Natural killer cell treated with Interleukin-12 subunit alpha and Interleukin-12 subunit beta and Interleukin-15 and Interleukin-18, amount 100 ng/mL, for 72 hours (primary cell): Measurements from ENCODE around the gene DOK3. TPM values are rescaled to one million over a fixed set of nuclear protein-coding genes. Genes with fewer than 3 reads are reported as not detected.

Experiments used
- ATAC-seq, 2 donors: fragments of 150-1000 bp; cut with Tn5 transposase in 1 of 2; sonication (Bioruptor Pico), chemical (Tn5 transposase) in 1 of 2; 2 replicates each; pipeline ENCODE4 v1.10.0; 2021
- DNase-seq: peaks from one replicate; pipeline ENCODE4 v3.0.0; 2022; ENCODE audit warnings: low spot score
- H3K27ac Mint-ChIP-seq, 2 donors: 1 replicate in 1 of 2; 2 replicates in 1 of 2; pipeline ENCODE4 v1.8.0; 2022; ENCODE audit warnings: mixed read lengths in 2 of 2, mild to moderate bottlenecking in 1 of 2, moderate library complexity in 1 of 2
- H3K27me3 Mint-ChIP-seq, 2 donors: 1 replicate in 1 of 2; 2 replicates in 1 of 2; pipeline ENCODE4 v1.8.0; 2022; ENCODE audit warnings: mixed read lengths in 2 of 2
- H3K36me3 Mint-ChIP-seq: one replicate; pipeline ENCODE4 v1.8.0; 2022; ENCODE audit warnings: mixed read lengths
- H3K4me1 Mint-ChIP-seq, 2 donors: 1 replicate in 1 of 2; 2 replicates in 1 of 2; pipeline ENCODE4 v1.8.0; 2022; ENCODE audit warnings: low read depth in 2 of 2, mixed read lengths in 2 of 2, mild to moderate bottlenecking in 1 of 2
- H3K4me3 Mint-ChIP-seq: one replicate; pipeline ENCODE4 v1.8.0; 2022; ENCODE audit warnings: mixed read lengths
- H3K9me3 Mint-ChIP-seq: 2 replicates; pipeline ENCODE4 v1.8.0; 2022; ENCODE audit warnings: mixed read lengths
- total RNA-seq, 2 donors: library from RNA; stranded (reverse); gene quantifications; one replicate each; pipeline ENCODE4 v1.2.3, GENCODE V29; 2022

The DOK3 gene
- total RNA-seq, 2 donors from 2014 or later: 10.0 to 18.0 TPM

DNA sequence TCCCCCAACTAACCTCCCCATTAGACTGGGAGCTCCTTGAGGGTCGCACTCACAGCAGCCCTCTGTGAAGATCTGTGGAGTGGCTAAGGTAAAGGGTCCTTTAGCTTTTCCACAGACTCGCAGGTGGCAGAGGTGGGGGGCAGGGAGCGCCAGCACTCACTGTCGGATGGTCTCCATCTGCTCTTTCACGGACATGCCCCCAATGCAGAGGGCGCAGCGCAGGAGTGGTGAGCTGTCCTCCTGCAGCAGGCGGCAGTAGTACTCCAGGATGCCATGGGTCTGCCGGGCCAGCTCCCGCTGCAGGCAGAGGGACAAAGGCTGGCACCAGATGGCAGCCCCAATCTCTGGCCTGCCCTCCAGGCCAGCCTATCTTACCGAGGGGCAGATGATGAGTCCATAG is 4.9 kb upstream of the DOK3 start:
- no peaks in the 10 kb centered on the region for H3K27me3 Mint-ChIP-seq

DNA sequence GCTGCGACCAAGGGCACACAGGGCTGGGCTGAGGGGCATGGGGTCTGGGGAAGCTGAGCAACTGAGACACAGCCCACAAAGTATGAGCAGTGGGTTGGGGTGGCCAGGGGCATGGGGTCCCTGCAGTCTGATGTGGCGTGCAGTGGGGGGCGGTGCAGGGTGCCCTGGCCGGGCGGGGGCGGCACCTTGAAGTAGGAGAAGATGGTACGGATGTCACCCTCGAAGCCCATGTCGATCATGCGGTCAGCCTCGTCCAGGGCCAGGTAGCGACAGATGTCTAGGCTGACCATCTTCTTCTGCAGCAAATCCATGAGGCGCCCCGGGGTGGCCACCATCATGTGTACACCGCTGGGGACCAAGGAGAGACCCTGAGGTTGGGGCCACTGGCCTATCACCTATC is 3.9 kb upstream of the DOK3 start:
- Mint-ChIP-seq H3K36me3 (peaks cover 11% of the 10 kb centered on the region), H3K27me3 (no peaks in the 10 kb centered on the region), H3K9me3 (no peaks in the 10 kb centered on the region), H3K4me3 (no peak overlapping the region), H3K27ac (no peak overlapping the region), H3K4me1 (peaks cover 30 to 49% of the 10 kb centered on the region in 2 donors)
- ATAC-seq: no peak
- no peak for DNase-seq

More for the DNA sequence above, 4.9 kb upstream of the DOK3 start:
- Mint-ChIP-seq H3K9me3 (no peaks in the 10 kb centered on the region), H3K4me3 (no peak overlapping the region), H3K36me3 (peaks cover 11% of the 10 kb centered on the region), H3K27ac (no peak overlapping the region), H3K4me1 (peaks cover 37 to 43% of the 10 kb centered on the region in 2 donors)
- DNase-seq (no peak), ATAC-seq (no peak)

DNA sequence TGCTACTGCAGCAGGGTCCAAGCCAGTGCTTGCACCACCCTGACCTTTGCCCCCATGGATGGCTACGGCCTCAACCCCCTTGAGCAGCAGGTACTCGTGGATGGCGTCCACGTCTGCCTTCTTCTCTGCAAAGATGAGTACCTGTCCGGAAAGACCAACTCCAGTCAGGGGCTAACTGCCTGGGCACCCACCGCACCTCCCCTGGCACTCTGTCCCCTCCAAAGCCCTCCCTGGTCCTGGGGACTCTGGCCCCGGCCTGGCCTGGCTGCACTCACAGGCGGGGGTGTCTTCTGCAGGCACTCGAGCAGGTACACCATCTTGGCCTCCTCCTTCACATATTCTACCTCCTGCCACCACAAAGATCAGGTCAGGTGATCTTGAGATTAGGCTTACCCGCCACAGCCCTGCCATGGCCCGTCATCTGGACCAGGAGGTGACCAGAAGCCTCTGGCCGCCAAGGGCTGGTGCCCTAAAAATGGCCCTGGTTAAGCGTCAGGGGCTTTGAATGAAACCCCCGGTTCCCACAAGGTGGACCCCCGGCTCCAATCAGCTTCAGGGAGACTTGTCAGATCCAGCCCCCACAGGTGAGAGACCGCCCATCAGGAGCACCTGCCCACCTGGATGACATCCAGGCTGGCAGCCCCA is 3.2 kb upstream of the DOK3 start:
- Mint-ChIP-seq H3K4me3 (no peak overlapping the region), H3K9me3 (no peaks in the 10 kb centered on the region), H3K27me3 (no peaks in the 10 kb centered on the region), H3K36me3 (peaks cover 11% of the 10 kb centered on the region), H3K4me1 (peaks cover 30 to 49% of the 10 kb centered on the region in 2 donors), H3K27ac (no peak overlapping the region)
- ATAC-seq (no peak), DNase-seq (no peak)

DNA sequence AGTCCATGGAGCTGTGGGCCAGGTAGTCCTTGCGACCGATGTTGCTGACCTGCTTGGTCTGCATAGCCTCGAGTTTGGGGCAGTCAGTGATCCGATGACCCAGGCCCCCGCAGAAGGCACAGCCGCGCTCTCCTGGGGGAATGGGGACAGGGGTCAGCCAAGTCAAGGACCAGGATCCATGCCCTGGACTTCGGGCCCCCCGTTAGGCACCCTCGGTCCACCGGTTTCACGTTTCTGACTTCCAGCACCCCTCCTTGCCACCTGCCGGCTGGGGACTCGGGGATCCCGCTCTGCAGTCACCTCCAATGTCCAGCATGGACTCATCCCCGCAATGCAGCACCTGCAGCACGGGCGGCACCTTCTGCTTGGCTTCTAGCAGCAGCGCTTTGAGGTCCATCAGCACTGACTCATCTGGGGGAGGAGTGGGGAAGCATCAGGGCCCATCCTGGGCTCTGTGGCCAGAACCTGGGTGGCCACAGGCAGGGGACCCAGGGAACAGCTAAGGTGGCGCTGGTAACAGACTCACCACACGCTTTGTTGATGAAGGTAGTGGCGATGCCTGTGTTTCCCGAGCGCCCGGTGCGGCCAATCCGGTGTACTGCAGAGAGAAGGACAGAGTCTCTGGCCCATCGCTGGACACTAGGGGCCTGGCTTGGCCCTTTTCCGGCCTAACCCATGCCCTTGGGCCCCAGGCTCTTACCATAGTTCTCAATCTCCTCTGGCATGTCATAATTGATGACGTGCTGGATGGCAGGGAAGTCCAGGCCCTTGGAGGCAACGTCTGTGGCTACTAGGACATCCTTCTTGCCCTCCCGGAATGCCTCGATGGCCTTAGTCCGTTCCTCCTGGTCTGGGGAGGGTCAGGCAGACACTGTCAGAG is 2.4 kb upstream of the DOK3 start:
- Mint-ChIP-seq H3K27me3 (no peaks in the 10 kb centered on the region), H3K4me3 (no peak overlapping the region), H3K9me3 (no peaks in the 10 kb centered on the region), H3K4me1 (peaks cover 24 to 44% of the 10 kb centered on the region in 2 donors), H3K36me3 (peaks cover 10% of the 10 kb centered on the region), H3K27ac (no peak overlapping the region)
- DNase-seq (no peak), ATAC-seq (no peak)

DNA sequence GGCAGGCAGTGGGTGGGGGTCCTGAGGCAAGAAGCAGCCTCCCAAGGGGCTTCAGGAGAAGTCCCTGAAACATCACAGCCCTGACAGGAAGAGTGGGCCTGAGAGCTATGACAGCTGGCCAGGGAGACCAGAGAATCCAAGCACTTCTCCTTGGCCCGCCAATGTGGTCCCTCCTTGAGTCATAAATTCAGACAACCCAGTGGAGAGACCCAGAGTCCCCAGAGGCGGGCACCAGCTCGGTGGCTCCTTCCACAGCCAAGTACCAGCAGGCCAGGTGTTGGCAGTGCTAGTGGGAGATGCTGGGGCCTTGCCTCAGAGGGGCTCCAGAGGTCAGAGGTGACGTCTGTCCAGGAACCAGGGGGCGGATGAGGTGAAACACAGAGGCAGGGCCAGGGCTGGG is 1.6 kb upstream of the DOK3 start:
- Mint-ChIP-seq H3K36me3 (peaks cover 4% of the 10 kb centered on the region), H3K4me1 (peaks cover 17 to 38% of the 10 kb centered on the region in 2 donors), H3K27ac (peak overlapping the region in 1 of 2 donors; percentile 50), H3K9me3 (no peaks in the 10 kb centered on the region), H3K4me3 (no peak overlapping the region), H3K27me3 (no peaks in the 10 kb centered on the region)
- DNase-seq (no peak), ATAC-seq (no peak)

DNA sequence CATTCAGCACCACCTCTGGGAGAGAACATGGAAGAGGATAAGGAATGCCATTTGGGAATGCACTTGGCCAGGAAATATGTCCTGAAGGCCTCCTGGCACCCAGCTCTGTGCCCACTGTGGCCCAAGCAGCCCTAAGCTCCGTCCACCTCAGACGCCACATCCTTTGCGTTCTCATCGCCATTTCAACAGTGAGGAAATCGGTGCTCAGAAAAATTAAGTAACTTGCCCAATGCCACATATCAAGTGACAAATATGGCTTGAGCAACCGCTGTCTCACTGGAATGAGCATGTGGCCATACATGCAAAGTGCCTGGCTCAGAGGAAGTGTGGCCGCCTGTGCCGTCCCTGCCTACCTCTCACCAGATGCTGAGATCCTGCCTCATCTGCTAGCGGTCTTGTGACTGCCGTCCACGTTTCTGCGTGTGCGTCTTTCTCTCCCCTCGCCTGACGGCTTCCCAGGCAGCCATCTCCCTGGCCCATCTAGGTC is 984 bp upstream of the DOK3 start:
- Mint-ChIP-seq H3K4me3 (peak overlapping the region; percentile 63), H3K36me3 (peaks cover 4% of the 10 kb centered on the region), H3K27ac (peak overlapping the region in 1 of 2 donors; percentile 57), H3K9me3 (no peaks in the 10 kb centered on the region), H3K4me1 (peaks cover 12 to 33% of the 10 kb centered on the region in 2 donors), H3K27me3 (no peaks in the 10 kb centered on the region)
- DNase-seq (no peak), ATAC-seq (peak; percentile 65 to 72)

DNA sequence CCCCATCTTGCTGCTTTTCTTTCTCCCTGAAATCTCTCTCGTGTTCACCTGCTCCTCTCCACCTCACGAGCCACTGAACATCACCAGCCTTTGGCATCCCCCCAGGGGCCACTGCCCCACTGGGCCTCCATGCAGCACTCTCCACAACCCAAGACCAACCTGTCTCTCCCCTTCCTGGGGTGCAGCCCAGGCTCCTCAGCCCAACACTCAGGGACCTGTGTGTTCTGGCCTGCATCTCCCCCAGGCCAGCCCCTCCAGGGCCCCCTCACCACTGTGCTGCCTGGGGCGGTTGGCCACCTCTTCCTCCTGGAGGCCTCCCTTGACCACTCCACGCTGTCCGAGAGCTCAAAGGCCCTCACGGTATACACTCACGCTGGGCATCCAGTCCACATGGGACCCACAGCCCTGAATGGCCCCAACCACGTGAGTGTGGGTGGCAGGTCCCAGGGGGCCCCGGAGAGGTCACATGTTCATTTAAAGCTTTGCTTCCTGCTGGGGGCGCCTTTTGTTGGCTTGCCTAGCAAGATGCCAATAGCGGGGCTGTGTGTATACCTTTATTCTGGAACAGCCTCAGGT is 453 bp upstream of the DOK3 start:
- Mint-ChIP-seq H3K9me3 (no peaks in the 10 kb centered on the region), H3K27me3 (no peaks in the 10 kb centered on the region), H3K4me3 (peak overlapping the region; percentile 63), H3K27ac (peak overlapping the region in 1 of 2 donors; percentile 57), H3K36me3 (peaks cover 4% of the 10 kb centered on the region), H3K4me1 (peaks cover 6 to 27% of the 10 kb centered on the region in 2 donors)
- no peak for DNase-seq
- peak in 1 of 2 donors; percentile 5 for ATAC-seq

DNA sequence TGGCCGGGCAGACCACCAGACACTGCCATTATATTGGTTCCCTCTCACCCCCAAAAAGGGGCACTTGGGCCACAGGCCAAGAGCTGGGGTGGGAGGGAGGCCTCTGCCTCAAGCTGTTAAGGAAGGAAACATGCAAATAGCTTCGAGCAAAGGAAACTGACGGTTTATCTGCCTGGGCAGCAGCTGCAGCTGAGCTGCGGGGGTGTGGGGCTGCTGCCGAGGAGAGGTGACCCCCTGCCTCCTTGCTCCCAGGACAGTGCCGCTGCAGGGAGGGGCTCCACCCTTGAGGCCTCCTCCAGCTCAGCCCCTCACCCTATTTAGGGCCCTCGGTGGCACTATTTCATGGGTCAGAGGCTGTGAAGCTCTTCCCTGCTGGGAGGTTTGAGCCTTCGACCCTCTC is 789 bp downstream of the DOK3 start:
- Mint-ChIP-seq H3K4me3 (peak overlapping the region; percentile 76), H3K36me3 (peaks cover 2% of the 10 kb centered on the region), H3K27me3 (no peaks in the 10 kb centered on the region), H3K4me1 (peaks cover 4 to 24% of the 10 kb centered on the region in 2 donors), H3K9me3 (no peaks in the 10 kb centered on the region), H3K27ac (peak overlapping the region; percentile 57 to 81)
- no peak for DNase-seq
- ATAC-seq: no peak

DNA sequence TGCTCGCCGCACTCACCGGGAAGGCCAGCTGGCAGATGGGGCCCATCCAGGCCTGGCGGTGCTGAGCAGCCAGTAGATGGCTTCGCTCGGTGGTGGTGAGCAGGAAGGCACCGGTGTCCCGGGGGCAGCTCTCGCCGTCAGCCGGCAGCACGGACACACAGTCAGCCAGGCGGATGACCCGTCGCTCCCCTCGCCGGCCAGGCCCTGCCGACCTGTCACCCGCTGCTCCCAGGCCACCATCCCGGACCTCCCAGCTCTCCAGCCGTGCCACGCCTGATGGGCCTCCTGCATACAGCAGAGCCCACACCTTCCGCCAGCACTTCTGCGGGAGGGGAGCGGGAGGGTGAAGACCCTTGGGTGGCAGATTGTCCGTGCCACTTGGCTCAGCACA is 1.4 kb downstream of the DOK3 start:
- H3K4me3 Mint-ChIP-seq: no peak overlapping the region
- DNase-seq (no peak), ATAC-seq (no peak)
- H3K9me3 Mint-ChIP-seq: no peaks in the 10 kb centered on the region
- H3K4me1 Mint-ChIP-seq: peaks cover 4 to 22% of the 10 kb centered on the region in 2 donors
- no peaks in the 10 kb centered on the region for H3K36me3 Mint-ChIP-seq
- H3K27me3 Mint-ChIP-seq: no peaks in the 10 kb centered on the region
- no peak overlapping the region for H3K27ac Mint-ChIP-seq

DNA sequence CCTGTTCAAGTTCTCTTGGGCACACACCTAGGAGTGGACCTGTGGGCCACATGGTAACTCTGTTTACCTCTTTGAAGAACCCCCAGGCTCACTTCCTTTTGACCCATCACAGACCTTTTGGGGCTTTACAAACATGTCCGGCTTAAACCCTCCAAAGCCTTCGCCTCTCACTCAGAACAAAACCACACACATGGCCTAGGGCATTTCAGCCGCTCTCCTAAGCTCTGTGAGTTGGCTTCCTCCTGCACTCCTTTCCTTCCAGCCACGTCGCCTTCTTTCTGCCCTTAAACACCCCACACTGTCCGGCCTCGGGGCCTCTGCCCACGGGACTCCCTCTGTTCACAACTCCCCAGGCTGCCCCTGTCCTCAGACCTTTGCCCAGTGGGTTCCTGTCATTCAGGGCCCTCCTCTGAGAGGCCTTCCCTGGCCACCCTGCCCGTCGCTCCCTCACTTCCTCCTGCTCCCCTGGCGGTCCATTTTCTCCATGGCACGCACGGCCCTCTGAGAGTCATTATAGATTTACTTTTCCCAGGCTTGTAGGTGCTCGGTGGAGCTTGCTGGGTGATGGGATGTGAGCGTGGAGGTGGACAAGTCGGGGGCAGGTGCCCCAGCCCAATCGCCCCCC is 1.9 kb downstream of the DOK3 start:
- peaks cover 4 to 22% of the 10 kb centered on the region in 2 donors for H3K4me1 Mint-ChIP-seq
- H3K36me3 Mint-ChIP-seq: no peaks in the 10 kb centered on the region
- peak overlapping the region in 1 of 2 donors; percentile 1 for H3K27ac Mint-ChIP-seq
- no peak for DNase-seq
- no peaks in the 10 kb centered on the region for H3K27me3 Mint-ChIP-seq
- H3K4me3 Mint-ChIP-seq: peak overlapping the region; percentile 2
- ATAC-seq: no peak
- H3K9me3 Mint-ChIP-seq: no peaks in the 10 kb centered on the region

DNA sequence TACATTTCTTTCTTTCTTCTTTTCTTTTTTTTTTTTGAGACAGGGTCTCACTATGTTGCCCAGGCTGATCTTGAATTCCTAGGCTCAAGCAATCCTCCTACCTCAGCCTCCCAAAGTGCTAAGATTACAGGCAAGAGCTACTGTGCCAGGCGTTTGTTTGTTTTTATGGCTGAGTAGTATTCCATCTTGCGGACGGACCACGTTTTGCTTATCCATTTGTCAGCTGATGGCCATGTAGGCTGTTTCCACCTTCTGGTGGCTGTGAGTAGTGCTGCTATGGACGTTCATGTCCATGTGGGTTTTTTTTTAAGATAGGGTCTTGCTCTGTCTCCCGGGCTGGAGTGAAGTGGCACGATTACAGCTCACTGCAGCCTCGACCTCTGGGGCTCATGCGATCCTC is 2.5 kb downstream of the DOK3 start:
- no peak for DNase-seq
- H3K27ac Mint-ChIP-seq: peak overlapping the region; percentile 1 to 25
- no peaks in the 10 kb centered on the region for H3K27me3 Mint-ChIP-seq
- H3K4me1 Mint-ChIP-seq: peaks cover 7 to 22% of the 10 kb centered on the region in 2 donors
- H3K9me3 Mint-ChIP-seq: no peaks in the 10 kb centered on the region
- ATAC-seq: no peak
- H3K36me3 Mint-ChIP-seq: no peaks in the 10 kb centered on the region
- H3K4me3 Mint-ChIP-seq: no peak overlapping the region

DNA sequence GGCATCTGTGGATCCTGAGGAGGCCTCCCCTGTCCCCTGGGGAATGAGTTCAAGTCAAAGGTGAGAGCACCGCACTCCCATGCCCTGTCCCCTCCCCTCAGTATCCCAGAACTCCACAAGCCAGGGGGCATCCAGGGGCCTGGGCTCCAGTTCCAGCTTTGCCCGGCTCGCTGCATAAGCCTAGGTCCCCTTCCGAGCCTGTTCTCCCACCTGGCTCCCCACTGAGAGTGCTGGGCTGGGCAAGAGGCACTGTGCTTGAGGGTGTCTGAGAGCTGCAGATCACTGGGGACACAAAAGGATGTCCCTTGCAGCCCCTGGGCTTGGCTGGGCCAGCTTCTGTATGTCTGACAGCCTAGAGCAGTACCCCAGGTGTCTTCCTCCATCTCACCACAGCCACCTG is 4.6 kb downstream of the DOK3 start:
- ATAC-seq: no peak
- Mint-ChIP-seq H3K27ac (no peak overlapping the region), H3K36me3 (no peaks in the 10 kb centered on the region), H3K27me3 (no peaks in the 10 kb centered on the region), H3K9me3 (no peaks in the 10 kb centered on the region), H3K4me3 (no peak overlapping the region), H3K4me1 (peaks cover 13 to 16% of the 10 kb centered on the region in 2 donors)
- DNase-seq: no peak
